GM12892 (cell line): ENCODE results near the gene TLE1.
"Not testable (repeated sequence)": the region's sequence is repeated elsewhere in the genome, so short reads cannot be mapped to it uniquely, and the experiment has no call there.

Experiments
- POLR2A ChIP-seq: IDR thresholded peaks from 2 replicates; pipeline ENCODE4 v1.6.1; 2011; ENCODE audit warnings: low read depth, low read length, control low read depth
- POLR2AphosphoS5 ChIP-seq: IDR thresholded peaks from 2 replicates; pipeline ENCODE4 v1.6.1; 2011; ENCODE audit warnings: low read depth, low read length, control low read depth
- TAF1 ChIP-seq: IDR thresholded peaks from 2 replicates; pipeline ENCODE4 v1.6.1; 2011; ENCODE audit warnings: low read depth, mild to moderate bottlenecking, control low read depth, low read length, borderline replicate concordance

- not testable (repeated sequence) for TF ChIP-seq POLR2A, POLR2AphosphoS5, TAF1
These were observed 329 bp downstream of the TLE1 start for GRCh38 chr9:81689093-81689342.
